Pancreas (tissue), 10 donors: ENCODE measurements around the gene OGT. TPM values are rescaled to one million over a fixed set of nuclear protein-coding genes. Genes with fewer than 3 reads are reported as not detected.
"Not testable (repeated sequence)": the region's sequence is repeated elsewhere in the genome, so short reads cannot be mapped to it uniquely, and the experiment has no call there.

ENCODE experiments used
- ATAC-seq, 4 donors: fragments of 200-7000 bp; cut with Tn5 transposase; one replicate each; pipeline versions ENCODE4 v1.8.0 to v1.9.1; 2020; ENCODE audit warnings: mild to moderate bottlenecking in 4 of 4, moderate library complexity in 4 of 4
- DNase-seq, 6 donors: peaks; one replicate each; pipeline ENCODE4 v3.0.0-alpha.2; 2020
- FAIRE-seq: peaks from 2 replicates; lab custom pipeline; 2012; peaks lifted over from hg19 to GRCh38; lab: Jason Lieb, UNC
- H3K27ac ChIP-seq, 4 donors: fragments of 200-600 bp; sonication (generic); 1 replicate in 3 of 4; 2 replicates in 1 of 4; pipeline versions ENCODE4 v1.5.0 to v1.8.0; 2020
- H3K27me3 ChIP-seq, 4 donors: fragments of 200-600 bp; one replicate each; pipeline ENCODE4 v1.8.0; 2021
- H3K36me3 ChIP-seq, 3 donors: fragments of 200-600 bp; sonication (generic) in 1 of 3; one replicate each; pipeline versions ENCODE4 v1.5.0 to v1.8.0; 2020 to 2021
- H3K4me1 ChIP-seq, 3 donors: fragments of 200-600 bp; one replicate each; pipeline ENCODE4 v1.8.0; 2021
- H3K4me3 ChIP-seq, 4 donors: fragments of 200-600 bp; sonication (generic) in 2 of 4; one replicate each; pipeline versions ENCODE4 v1.5.0 to v1.8.0; 2020 to 2021
- H3K9me3 ChIP-seq, 4 donors: fragments of 200-600 bp; one replicate each; pipeline ENCODE4 v1.8.0; 2021
- CTCF ChIP-seq, 4 donors: fragments of 200-600 bp; sonication (generic) in 3 of 4; IDR thresholded peaks; one replicate each; pipeline versions ENCODE4 v1.5.0 to v1.8.0; 2021; ENCODE audit warnings: antibody characterized with exemption in 4 of 4
- WGBS, 2 donors: extraction: QIAGEN DNeasy Blood & Tissue Kit; methylation state at CpG; one replicate each; pipeline ENCODE4 v1.1.7; 2013; 5-methylcytosine and 5-hydroxymethylcytosine counted together
- intact Hi-C, 3 donors: fragments of 100-400 bp; cut with DNase I; formaldehyde crosslinking; loops; one replicate each; pipeline versions ENCODE4 v1.11.1 to v1.14.2; 2022
- polyA plus RNA-seq, 2 donors: library from polyadenylated mRNA; stranded (reverse); fragments of 200-250 nt; gene quantifications; one replicate each; pipeline ENCODE4 v1.2.3, GENCODE V29; 2013
- total RNA-seq, 6 donors: library from RNA; stranded (reverse); fragmentation: NEBNext Ultra II Directional in 4 of 6; extraction: Animal tissue kit (Norgen Biotek cat#: 25700) in 4 of 6; gene quantifications; one replicate each; pipeline versions ENCODE4 v1.2.1 to v1.2.4, GENCODE V29; 2021 to 2023
- donor health status: healthy with polysubstance abuse.
- donor health status: DM: no; HTN: no; CAD: no; lungs with moderate emphysema.
- donor health status: DM: no; HTN: no; CAD: no.
- donor health status: control.
- donor health status: control.
- donor health status: Bipolar disorder and iron deficiency.
- donor health status: DM: yes; HTN: yes; CAD: no.
- donor health status: DM: no; HTN: no; CAD: no.
- donor health status: DM: no; HTN: no; CAD: no.
- donor health status: DM: yes; HTN: yes; CAD: no.

The OGT gene
- total and polyA plus RNA-seq, 8 donors = 47.8 to 118 (median 74.5) TPM

GRCh38 chrX:71510161-71510560 is 22.7 kb upstream of the OGT start:
- DNase-seq (no peak), ATAC-seq (peak in 1 of 4 donors; percentile 30), FAIRE-seq (no peak)
- H3K36me3 ChIP-seq = no peaks in the 10 kb centered on the region
- no peaks in the 10 kb centered on the region for H3K4me1 ChIP-seq
- H3K9me3 ChIP-seq = no peaks in the 10 kb centered on the region
- WGBS, 2 donors = 96% methylated on average over 2 of the region's 2 CpGs
- no peak overlapping the region for H3K27ac ChIP-seq
- intact Hi-C loops = no loop called here
- H3K27me3 ChIP-seq = peaks cover 0 to 4% (median under 1%) of the 10 kb centered on the region in 4 donors
- no peak for TF ChIP-seq CTCF (IDR thresholded peaks at IDR 0.05)
- H3K4me3 ChIP-seq = no peak overlapping the region

- FAIRE-seq, H3K9me3 ChIP-seq, intact Hi-C loops, H3K27ac ChIP-seq, DNase-seq, H3K27me3 ChIP-seq, H3K4me1 ChIP-seq, H3K4me3 ChIP-seq, H3K36me3 ChIP-seq, ATAC-seq: not testable (repeated sequence)
- WGBS, 2 donors = 86 to 94% methylated on average over 4 of the region's 4 CpGs
These were observed 19.2 kb upstream of the OGT start for GRCh38 chrX:71513731-71514130.

- no peak overlapping the region for H3K27ac ChIP-seq
- peaks cover 0 to 6% (median 2%) of the 10 kb centered on the region in 4 donors for H3K27me3 ChIP-seq
- FAIRE-seq = no peak
- intact Hi-C loops = no loop called here
- H3K4me3 ChIP-seq = no peak overlapping the region
- ATAC-seq = no peak
- no peak for DNase-seq
- no peaks in the 10 kb centered on the region for H3K36me3 ChIP-seq
- no peaks in the 10 kb centered on the region for H3K4me1 ChIP-seq
- H3K9me3 ChIP-seq = no peaks in the 10 kb centered on the region
- no peak for TF ChIP-seq CTCF (IDR thresholded peaks at IDR 0.05)
- 36% methylated on average over 5 of the region's 5 CpGs for WGBS, 2 donors
These were observed 18.4 kb upstream of the OGT start for GRCh38 chrX:71514367-71515037.

GRCh38 chrX:71515038-71515396 is 17.9 kb upstream of the OGT start:
- intact Hi-C loops = no loop called here
- no peaks in the 10 kb centered on the region for H3K9me3 ChIP-seq
- peaks cover 0 to 6% (median 2%) of the 10 kb centered on the region in 4 donors for H3K27me3 ChIP-seq
- no peak for ATAC-seq
- H3K36me3 ChIP-seq = no peaks in the 10 kb centered on the region
- TF ChIP-seq CTCF (IDR thresholded peaks at IDR 0.05) = no peak
- no peak overlapping the region for H3K4me3 ChIP-seq
- 76 to 79% methylated on average over 2 of the region's 2 CpGs for WGBS, 2 donors
- FAIRE-seq = no peak
- DNase-seq = no peak
- no peak overlapping the region for H3K27ac ChIP-seq
- H3K4me1 ChIP-seq = no peaks in the 10 kb centered on the region

GRCh38 chrX:71525316-71525715 is 7.6 kb upstream of the OGT start:
- TF ChIP-seq CTCF (IDR thresholded peaks at IDR 0.05) = no peak
- H3K27ac ChIP-seq = no peak overlapping the region
- DNase-seq (no peak), FAIRE-seq (no peak), ATAC-seq (no peak)
- no peaks in the 10 kb centered on the region for H3K27me3 ChIP-seq
- no peaks in the 10 kb centered on the region for H3K4me1 ChIP-seq
- no peaks in the 10 kb centered on the region for H3K9me3 ChIP-seq
- no peak overlapping the region for H3K4me3 ChIP-seq
- 72 to 94% methylated on average over 3 of the region's 3 CpGs for WGBS, 2 donors
- no peaks in the 10 kb centered on the region for H3K36me3 ChIP-seq
- intact Hi-C loops = loop anchor here in 1 of 3 donors (10.0 kb wide), 1 partner anchor 61 kb away; no protein-coding TSS in a partner anchor
